MM.1S (cell line): ENCODE results near the gene PTPRG.

Experiments used
- DNase-seq: peaks from one replicate; pipeline ENCODE4 v3.0.0-alpha.2; 2015
- H2AFZ ChIP-seq: fragments of 300-600 bp; sonication (generic); 2 replicates; pipeline ENCODE4 v1.6.0; 2016; ENCODE audit warnings: antibody characterized with exemption, low read length
- H3F3A ChIP-seq: fragments of 300-600 bp; sonication (generic); 2 replicates; pipeline ENCODE4 v1.6.1; 2016; ENCODE audit warnings: mild to moderate bottlenecking, antibody characterized with exemption, low read length, moderate library complexity, mixed read lengths; ENCODE audit not compliant: insufficient read depth
- H3K27ac ChIP-seq: fragments of 300-600 bp; sonication (generic); 2 replicates; pipeline ENCODE4 v1.5.1; 2016; ENCODE audit warnings: mild to moderate bottlenecking, low read length
- H3K27me3 ChIP-seq: fragments of 300-600 bp; sonication (generic); replicated peaks from 2 replicates; pipeline ENCODE4 v1.6.0; 2016; ENCODE audit warnings: low read length; ENCODE audit not compliant: insufficient read depth
- H3K36me3 ChIP-seq: fragments of 300-600 bp; sonication (generic); replicated peaks from 2 replicates; pipeline ENCODE4 v1.6.1; 2016; ENCODE audit warnings: mild to moderate bottlenecking, low read length, mixed read lengths; ENCODE audit not compliant: insufficient read depth
- H3K4me1 ChIP-seq: fragments of 300-600 bp; sonication (generic); 2 replicates; pipeline ENCODE4 v1.6.1; 2016; ENCODE audit warnings: low read length, mixed read lengths
- H3K4me2 ChIP-seq: fragments of 300-600 bp; sonication (generic); 2 replicates; pipeline ENCODE4 v1.6.0; 2016; ENCODE audit warnings: low read depth, low read length
- H3K4me3 ChIP-seq: fragments of 300-600 bp; sonication (generic); 2 replicates; pipeline ENCODE4 v1.5.1; 2016; ENCODE audit warnings: low read length, mixed read lengths
- H3K79me2 ChIP-seq: fragments of 300-600 bp; sonication (generic); 2 replicates; pipeline ENCODE4 v1.6.1; 2016; ENCODE audit warnings: mixed run types, low read length, mixed read lengths
- H3K9ac ChIP-seq: fragments of 300-600 bp; sonication (generic); 2 replicates; pipeline ENCODE4 v1.6.1; 2016; ENCODE audit warnings: low read length, mixed read lengths
- H3K9me2 ChIP-seq: fragments of 300-600 bp; sonication (generic); replicated peaks from 2 replicates; pipeline ENCODE4 v1.6.1; 2016; ENCODE audit warnings: mild to moderate bottlenecking, low read length, mixed read lengths; ENCODE audit not compliant: insufficient read depth
- H3K9me3 ChIP-seq: fragments of 300-600 bp; sonication (generic); replicated peaks from 2 replicates; pipeline ENCODE4 v1.6.1; 2016; ENCODE audit warnings: mild to moderate bottlenecking, low read length, mixed read lengths; ENCODE audit not compliant: insufficient read depth
- H4K20me1 ChIP-seq: fragments of 300-600 bp; sonication (generic); 2 replicates; pipeline ENCODE4 v1.6.1; 2016; ENCODE audit warnings: mild to moderate bottlenecking, low read length, moderate library complexity, mixed read lengths; ENCODE audit not compliant: insufficient read depth
- EZH2 ChIP-seq: fragments of 300-600 bp; sonication (generic); optimal IDR thresholded peaks from 2 replicates; pipeline ENCODE3; 2017; ENCODE audit warnings: low read depth, mild to moderate bottlenecking, antibody characterized with exemption, low read length, mixed read lengths
- EZH2phosphoT487 ChIP-seq: fragments of 300-600 bp; sonication (generic); IDR thresholded peaks from 2 replicates; pipeline ENCODE4 v1.6.1; 2018; ENCODE audit warnings: antibody characterized with exemption, low read length
- TF ChIP-seq, protein P1 (sequence below): fragments of 300-600 bp; sonication (generic); IDR thresholded peaks from 2 replicates; pipeline ENCODE4 v1.5.1; 2016; ENCODE audit warnings: antibody characterized with exemption, low read length, mixed read lengths

PTPRG gene

DNA sequence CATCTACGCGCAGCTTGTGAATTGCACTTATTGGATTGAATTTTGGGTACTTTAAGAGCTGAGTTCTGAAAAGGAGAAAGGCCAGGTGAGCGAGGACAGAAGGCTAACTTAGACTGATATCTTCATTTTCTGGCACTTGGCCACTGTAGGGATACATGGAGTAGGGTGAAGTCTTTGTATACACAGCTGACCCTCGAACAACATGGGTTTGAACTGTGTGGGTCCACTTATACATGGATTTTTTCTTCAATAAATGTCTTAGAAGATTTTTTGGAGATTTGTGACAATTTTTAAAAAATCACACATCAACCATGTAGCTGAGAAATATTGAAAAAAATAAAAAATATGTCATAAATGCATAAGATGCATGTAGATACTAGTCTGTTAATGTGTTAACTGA lies 18.3 kb downstream of the PTPRG start:
- Histone ChIP-seq H3K9me3 (no peaks in the 10 kb centered on the region), H3K36me3 (no peaks in the 10 kb centered on the region), H3F3A (no peaks in the 10 kb centered on the region), H2AFZ (no peak overlapping the region), H3K4me2 (no peak overlapping the region), H3K27me3 (no peaks in the 10 kb centered on the region), H3K9me2 (no peaks in the 10 kb centered on the region), H3K4me3 (no peak overlapping the region), H3K79me2 (peaks cover 20% of the 10 kb centered on the region), H4K20me1 (no peaks in the 10 kb centered on the region), H3K4me1 (peaks cover 4% of the 10 kb centered on the region; the same call in 1 of the 2 replicates), H3K9ac (no peak overlapping the region), H3K27ac (no peak overlapping the region)
- no peak for DNase-seq
- TF ChIP-seq EZH2 (no peak), EZH2phosphoT487 (no peak)
- TF ChIP-seq, protein P1, sequence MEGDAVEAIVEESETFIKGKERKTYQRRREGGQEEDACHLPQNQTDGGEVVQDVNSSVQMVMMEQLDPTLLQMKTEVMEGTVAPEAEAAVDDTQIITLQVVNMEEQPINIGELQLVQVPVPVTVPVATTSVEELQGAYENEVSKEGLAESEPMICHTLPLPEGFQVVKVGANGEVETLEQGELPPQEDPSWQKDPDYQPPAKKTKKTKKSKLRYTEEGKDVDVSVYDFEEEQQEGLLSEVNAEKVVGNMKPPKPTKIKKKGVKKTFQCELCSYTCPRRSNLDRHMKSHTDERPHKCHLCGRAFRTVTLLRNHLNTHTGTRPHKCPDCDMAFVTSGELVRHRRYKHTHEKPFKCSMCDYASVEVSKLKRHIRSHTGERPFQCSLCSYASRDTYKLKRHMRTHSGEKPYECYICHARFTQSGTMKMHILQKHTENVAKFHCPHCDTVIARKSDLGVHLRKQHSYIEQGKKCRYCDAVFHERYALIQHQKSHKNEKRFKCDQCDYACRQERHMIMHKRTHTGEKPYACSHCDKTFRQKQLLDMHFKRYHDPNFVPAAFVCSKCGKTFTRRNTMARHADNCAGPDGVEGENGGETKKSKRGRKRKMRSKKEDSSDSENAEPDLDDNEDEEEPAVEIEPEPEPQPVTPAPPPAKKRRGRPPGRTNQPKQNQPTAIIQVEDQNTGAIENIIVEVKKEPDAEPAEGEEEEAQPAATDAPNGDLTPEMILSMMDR: no peak

DNA sequence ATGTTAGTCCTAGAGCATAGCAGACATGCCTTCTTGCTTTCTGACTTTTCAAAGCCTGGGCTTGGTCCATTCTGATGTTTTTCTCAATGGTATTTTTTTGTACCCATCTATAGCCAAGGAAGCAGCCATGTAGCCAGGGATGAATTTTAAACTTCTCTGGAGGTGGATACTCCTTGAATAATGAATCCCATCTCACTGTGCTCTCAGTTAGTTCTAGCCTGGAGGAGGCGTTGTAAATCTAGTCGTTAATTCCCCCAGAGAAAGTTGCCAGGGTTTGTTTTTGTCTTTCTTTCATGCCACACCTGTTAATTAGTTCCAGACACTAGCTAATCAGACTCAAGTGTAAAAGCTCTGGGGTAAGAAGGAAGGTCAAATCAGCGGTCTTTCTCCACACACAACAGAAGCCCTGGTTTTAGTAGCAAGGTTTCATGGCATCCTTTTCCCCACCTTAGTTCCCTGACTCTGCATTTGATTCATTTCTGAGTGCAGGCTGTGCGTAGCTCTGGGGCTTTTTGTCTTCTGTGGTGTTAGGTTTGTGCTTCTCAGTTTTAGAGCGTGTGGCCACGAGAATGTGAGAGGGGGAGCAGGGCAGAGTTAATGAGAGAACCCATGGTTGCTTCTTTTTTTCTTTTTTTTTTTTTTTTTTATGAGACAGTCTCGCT lies 19.7 kb downstream of the PTPRG start:
- Histone ChIP-seq H3K4me3 (no peak overlapping the region), H3K36me3 (no peaks in the 10 kb centered on the region), H3K4me1 (peaks cover 4% of the 10 kb centered on the region; the same call in 1 of the 2 replicates), H3K9me3 (no peaks in the 10 kb centered on the region), H3K79me2 (peaks cover 15% of the 10 kb centered on the region), H3K27me3 (no peaks in the 10 kb centered on the region), H3K4me2 (no peak overlapping the region), H3K9ac (no peak overlapping the region), H3F3A (no peaks in the 10 kb centered on the region), H3K27ac (no peak overlapping the region), H3K9me2 (no peaks in the 10 kb centered on the region), H4K20me1 (no peaks in the 10 kb centered on the region), H2AFZ (no peak overlapping the region)
- TF ChIP-seq EZH2 (no peak), EZH2phosphoT487 (no peak)
- TF ChIP-seq, protein P1: no peak
- no peak for DNase-seq

DNA sequence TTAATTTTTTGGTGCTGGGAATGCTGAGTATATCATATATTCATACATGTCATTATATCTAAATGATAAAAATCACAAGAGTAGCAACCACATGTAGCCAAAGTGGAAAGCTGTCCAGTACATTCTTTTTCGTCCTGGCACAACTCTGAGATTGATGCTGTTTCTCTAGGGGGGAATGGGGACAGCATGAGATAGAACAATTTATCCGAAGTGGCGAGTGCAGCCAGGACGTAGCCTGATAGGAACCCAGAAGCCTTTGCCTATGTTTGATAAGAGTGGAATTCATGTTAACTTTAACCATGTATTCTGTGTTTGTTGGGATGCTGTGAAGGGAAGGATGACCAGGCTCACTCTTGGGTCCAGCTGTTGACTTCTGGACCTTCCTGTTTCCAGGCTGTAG lies 20.9 kb downstream of the PTPRG start:
- Histone ChIP-seq H3K27ac (no peak overlapping the region), H3F3A (no peaks in the 10 kb centered on the region), H3K9me2 (no peaks in the 10 kb centered on the region), H3K4me1 (peaks cover 4% of the 10 kb centered on the region; the same call in 1 of the 2 replicates), H3K4me2 (no peak overlapping the region), H3K4me3 (no peak overlapping the region), H3K9me3 (no peaks in the 10 kb centered on the region), H3K79me2 (peaks cover 7% of the 10 kb centered on the region), H2AFZ (no peak overlapping the region), H3K36me3 (no peaks in the 10 kb centered on the region), H3K27me3 (no peaks in the 10 kb centered on the region), H4K20me1 (no peaks in the 10 kb centered on the region), H3K9ac (no peak overlapping the region)
- TF ChIP-seq EZH2phosphoT487 (no peak), EZH2 (no peak)
- TF ChIP-seq, protein P1: no peak
- no peak for DNase-seq
